RWPE1 (cell line): ENCODE measurements around the gene CA9.

Experiments
- CTCF ChIA-PET: fragments of 350-600 bp; sonication (Branson Sonifier 250); formaldehyde crosslinking; extraction: SDS; loops from one replicate; lab custom pipeline; 2021; lab: Yijun Ruan, JAX
- POLR2A ChIA-PET: fragments of 400-600 bp; formaldehyde crosslinking; extraction: SDS; loops from one replicate; lab custom pipeline; 2020; ENCODE audit warnings: antibody characterized with exemption; ENCODE audit not compliant: low non-redundant PET; lab: Yijun Ruan, JAX
- DNase-seq: peaks from one replicate; pipeline ENCODE4 v3.0.0; 2012; ENCODE audit warnings: low spot score
- H3K27ac ChIP-seq: fragments of 450-650 bp; 2 replicates; pipeline ENCODE4 v1.5.1; 2017
- TF ChIP-seq, protein P1 (sequence below): fragments of 450-650 bp; conservative IDR thresholded peaks from 2 replicates; pipeline ENCODE4 v1.5.1; 2017; ENCODE audit warnings: low read depth, mild to moderate bottlenecking

CA9 gene

GRCh38 chr9:35646153-35646532, 27.6 kb upstream of the CA9 start:
- peak overlapping the region; percentile 85 for H3K27ac ChIP-seq
- TF ChIP-seq, protein P1, sequence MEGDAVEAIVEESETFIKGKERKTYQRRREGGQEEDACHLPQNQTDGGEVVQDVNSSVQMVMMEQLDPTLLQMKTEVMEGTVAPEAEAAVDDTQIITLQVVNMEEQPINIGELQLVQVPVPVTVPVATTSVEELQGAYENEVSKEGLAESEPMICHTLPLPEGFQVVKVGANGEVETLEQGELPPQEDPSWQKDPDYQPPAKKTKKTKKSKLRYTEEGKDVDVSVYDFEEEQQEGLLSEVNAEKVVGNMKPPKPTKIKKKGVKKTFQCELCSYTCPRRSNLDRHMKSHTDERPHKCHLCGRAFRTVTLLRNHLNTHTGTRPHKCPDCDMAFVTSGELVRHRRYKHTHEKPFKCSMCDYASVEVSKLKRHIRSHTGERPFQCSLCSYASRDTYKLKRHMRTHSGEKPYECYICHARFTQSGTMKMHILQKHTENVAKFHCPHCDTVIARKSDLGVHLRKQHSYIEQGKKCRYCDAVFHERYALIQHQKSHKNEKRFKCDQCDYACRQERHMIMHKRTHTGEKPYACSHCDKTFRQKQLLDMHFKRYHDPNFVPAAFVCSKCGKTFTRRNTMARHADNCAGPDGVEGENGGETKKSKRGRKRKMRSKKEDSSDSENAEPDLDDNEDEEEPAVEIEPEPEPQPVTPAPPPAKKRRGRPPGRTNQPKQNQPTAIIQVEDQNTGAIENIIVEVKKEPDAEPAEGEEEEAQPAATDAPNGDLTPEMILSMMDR: no peak
- POLR2A ChIA-PET: interaction anchor here (1.5 kb wide), 1 partner anchor 85 kb away, joined by 4 read pairs; no protein-coding TSS in a partner anchor
- peak; percentile 92 for DNase-seq
- CTCF ChIA-PET: interaction anchor here (0.6 to 2.8 kb wide), 18 partner anchors 12 to 1291 kb away, joined by 3 to 21 read pairs (median 4); partner anchors contain the start of genes CCDC107, CREB3, RMRP and TLN1

- peak overlapping the region; percentile 85 for H3K27ac ChIP-seq
Observed at GRCh38 chr9:35646533-35647265, 27.0 kb upstream of the CA9 start.

DNA sequence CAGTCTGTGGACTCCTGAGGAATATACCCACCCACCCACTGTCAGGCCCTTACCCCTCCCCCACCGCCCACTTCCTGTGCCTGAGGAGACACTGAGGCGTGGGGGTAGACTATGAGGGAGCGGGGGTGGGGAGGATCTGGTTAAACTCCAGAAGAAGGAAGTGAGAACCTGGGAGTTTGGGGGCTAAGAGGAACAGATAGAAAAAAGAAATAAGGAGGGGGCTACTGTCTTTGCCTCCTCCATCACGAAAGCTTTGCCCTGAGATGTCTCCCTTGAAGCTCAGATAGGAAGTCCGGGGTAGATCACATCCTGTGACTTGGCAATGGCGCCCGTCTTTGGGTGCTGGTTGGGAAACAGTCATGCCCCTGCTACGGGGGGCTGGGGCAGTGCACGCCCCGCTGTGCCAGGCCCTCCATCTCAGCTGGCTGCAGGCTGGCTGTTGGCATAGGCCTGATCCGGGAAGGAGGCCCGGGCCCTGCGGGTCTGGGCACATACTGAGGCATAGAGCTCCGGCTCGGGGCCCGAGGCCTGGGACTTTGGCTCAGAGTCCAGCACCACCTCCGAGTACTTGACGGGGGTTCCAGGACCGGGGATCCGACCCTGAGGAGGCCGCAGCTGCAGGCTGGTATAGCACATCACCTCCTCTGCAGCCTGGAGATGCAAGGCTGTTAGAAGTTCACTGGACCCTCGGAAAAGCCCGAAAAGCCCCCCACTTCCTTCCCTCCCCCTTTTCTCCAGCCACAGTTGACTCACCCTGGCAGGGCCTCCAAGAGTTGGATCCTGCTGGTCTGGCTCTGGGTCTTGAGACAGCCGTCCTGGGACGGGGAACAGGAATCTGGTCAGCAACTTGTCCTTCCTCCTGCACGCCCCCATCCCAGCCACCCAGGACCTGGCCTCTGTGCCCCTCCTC, 24.0 kb upstream of the CA9 start:
- TF ChIP-seq, protein P1: no peak
- CTCF ChIA-PET: interaction anchor here (1.0 to 1.5 kb wide), 2 partner anchors 8 to 140 kb away, joined by 3 read pairs; partner anchors contain the start of genes CCDC107 and RMRP
- POLR2A ChIA-PET: no interaction called here
- no peak for DNase-seq
- peak overlapping the region; percentile 43 for H3K27ac ChIP-seq

More at GRCh38 chr9:35646533-35647265, 27.0 kb upstream of the CA9 start:
- TF ChIP-seq, protein P1: peak; percentile 100
- ChIA-PET POLR2A (interaction anchor here (1.5 kb wide), 1 partner anchor 85 kb away, joined by 4 read pairs; no protein-coding TSS in a partner anchor), CTCF (interaction anchor here (0.6 to 2.8 kb wide), 24 partner anchors 9 to 1291 kb away, joined by 3 to 21 read pairs (median 3); partner anchors contain the start of genes ATOSB, CCDC107, CREB3 and RMRP)
- peak; percentile 96 for DNase-seq

DNA sequence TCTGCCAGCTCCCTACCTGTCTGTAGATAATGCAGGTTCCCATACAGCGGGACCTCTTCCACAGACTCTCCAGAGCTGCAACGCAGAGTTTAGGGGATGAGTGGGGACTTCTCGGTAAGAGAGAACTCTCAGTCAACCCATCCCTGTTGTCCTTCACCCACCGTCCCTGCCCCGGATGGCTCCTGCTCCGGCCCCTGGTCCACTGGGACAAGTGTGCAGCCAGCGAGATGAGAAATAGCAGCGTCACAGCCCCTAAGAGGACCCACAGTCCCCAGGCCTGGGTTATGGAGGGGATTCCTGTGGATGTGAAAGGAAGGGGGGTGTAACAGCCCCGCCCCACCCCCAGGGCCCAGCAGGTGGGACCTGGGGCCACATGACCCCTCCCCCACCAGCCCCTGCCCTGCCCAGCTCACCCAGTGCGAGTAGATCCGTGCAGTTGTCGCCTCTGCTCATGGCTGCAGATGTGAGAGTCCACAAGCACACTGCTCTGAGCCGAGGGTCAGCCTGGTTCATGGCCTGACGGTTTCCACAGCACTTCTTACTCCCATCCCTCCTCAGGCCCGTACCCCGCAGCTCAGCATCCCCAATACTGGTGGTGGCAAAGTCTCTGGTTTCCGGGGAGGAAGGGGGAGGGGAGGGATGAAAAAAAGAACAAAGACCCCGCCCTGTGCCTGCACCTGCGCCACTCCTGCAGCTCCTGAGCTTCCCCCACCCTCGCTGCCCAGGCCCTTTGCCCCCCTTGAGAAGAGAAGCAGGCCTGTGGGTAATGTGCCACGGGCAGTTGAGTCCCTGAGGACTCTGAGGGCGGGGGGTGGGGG, 23.2 kb upstream of the CA9 start, which contains the start of gene SIT1:
Gene SIT1, minus strand, starts transcription at position 591 of the 818 bp plus-strand sequence. Its CDS starts 78 bp downstream, at position 513.
- H3K27ac ChIP-seq: peak within 1 kb of the TSS; percentile 43
- ChIA-PET POLR2A (no interaction called here), CTCF (no interaction called here)
- no peak for DNase-seq
- TF ChIP-seq, protein P1: no peak

DNA sequence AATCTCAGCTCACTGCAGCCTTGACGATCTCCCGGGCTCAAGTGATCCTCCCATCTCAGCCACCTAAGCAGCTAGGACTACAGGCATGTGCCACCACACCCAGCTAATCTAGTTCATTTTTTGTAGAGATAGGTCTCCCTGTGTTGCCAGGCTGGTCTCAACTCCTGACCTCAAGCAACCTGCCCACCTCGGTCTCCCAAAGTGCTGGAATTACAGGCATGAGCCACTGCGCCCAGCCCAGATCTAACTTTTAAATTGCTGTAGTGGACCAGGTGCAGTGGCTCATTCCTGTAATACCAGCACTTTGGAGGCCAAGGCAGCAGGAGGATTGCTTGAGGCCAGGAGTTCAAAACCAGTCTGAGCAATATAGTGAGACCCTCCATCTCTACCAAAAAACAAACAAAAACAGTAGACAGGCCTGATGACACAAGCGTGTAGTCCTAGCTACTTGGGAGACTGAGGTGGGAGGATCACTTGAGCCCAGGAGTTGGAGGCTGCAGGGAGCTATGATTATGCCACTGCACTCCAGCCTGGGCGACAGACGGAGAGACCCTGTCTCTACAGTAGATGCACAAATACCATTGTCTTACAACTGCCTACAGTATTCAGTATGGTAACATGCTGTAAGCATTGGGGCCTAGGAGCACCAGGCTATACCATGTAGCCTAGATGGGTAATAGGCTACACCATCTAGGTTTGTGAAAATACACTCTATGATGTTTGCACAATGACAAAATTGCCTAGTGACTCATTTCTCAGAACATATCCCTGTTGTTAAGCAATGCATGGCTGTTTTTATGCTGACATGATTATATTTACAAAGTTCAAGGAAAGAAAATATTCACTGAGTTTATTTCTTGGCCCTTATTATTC, 21.5 kb upstream of the CA9 start:
- no peak for DNase-seq
- H3K27ac ChIP-seq: peak overlapping the region; percentile 62
- CTCF ChIA-PET: interaction anchor here (0.6 to 0.9 kb wide), 3 partner anchors 26 to 560 kb away, joined by 3 to 6 read pairs (median 3); no protein-coding TSS in a partner anchor
- POLR2A ChIA-PET: no interaction called here
- TF ChIP-seq, protein P1: no peak
